Transverse colon (tissue), 4 donors: ENCODE results near the gene MDFIC. TPM values are rescaled to one million over a fixed set of nuclear protein-coding genes. Genes with fewer than 3 reads are reported as not detected.
"Not testable (repeated sequence)": the region's sequence is repeated elsewhere in the genome, so short reads cannot be mapped to it uniquely, and the experiment has no call there.

ENCODE experiments used
- DNase-seq: peaks from one replicate; pipeline ENCODE4 v3.0.0-alpha.2; 2019
- H3K27ac ChIP-seq, 4 donors: fragments of 200-600 bp; sonication (generic); 2 replicates each; pipeline ENCODE4 v1.5.1; 2016 to 2018; ENCODE audit warnings: inconsistent platforms in 4 of 4
- H3K27me3 ChIP-seq: fragments of 200-600 bp; sonication (generic); 2 replicates; pipeline ENCODE4 v1.5.1; 2017; ENCODE audit warnings: inconsistent platforms
- H3K36me3 ChIP-seq, 4 donors: fragments of 200-600 bp; sonication (generic); 2 replicates each; pipeline ENCODE4 v1.5.1; 2017 to 2019; ENCODE audit warnings: inconsistent platforms in 4 of 4
- H3K4me1 ChIP-seq, 4 donors: fragments of 200-600 bp; sonication (generic); 2 replicates each; pipeline ENCODE4 v1.5.1; 2017 to 2020; ENCODE audit warnings: inconsistent platforms in 4 of 4
- H3K4me3 ChIP-seq, 4 donors: fragments of 200-600 bp; sonication (generic); 1 replicate in 1 of 4; 2 replicates in 3 of 4; pipeline versions ENCODE4 v1.5.1 to v1.6.1; 2017 to 2019; ENCODE audit warnings: inconsistent platforms in 4 of 4
- H3K9me3 ChIP-seq, 2 donors: fragments of 200-600 bp; sonication (generic); 2 replicates each; pipeline ENCODE4 v1.5.1; 2017 to 2019; ENCODE audit warnings: inconsistent platforms in 2 of 2
- CTCF ChIP-seq, 5 experiments: fragments of 200-600 bp in 3 of 5; fragments of 450-650 bp in 2 of 5; sonication (generic) in 3 of 5; IDR thresholded peaks; 1 replicate in 2 of 5; 2 replicates in 3 of 5; pipeline ENCODE4 v1.5.1; 2016 to 2017; ENCODE audit warnings: antibody characterized with exemption in 5 of 5, inconsistent platforms in 3 of 5, mild to moderate bottlenecking in 2 of 5, moderate library complexity in 1 of 5
- EP300 ChIP-seq: sonication (generic); formaldehyde crosslinking; IDR thresholded peaks from one replicate; pipeline ENCODE4 v1.6.1; 2017; ENCODE audit warnings: antibody characterized with exemption, low read depth
- POLR2A ChIP-seq: fragments of 450-650 bp; IDR thresholded peaks from one replicate; pipeline ENCODE4 v1.6.1; 2016; ENCODE audit warnings: antibody characterized with exemption, mild to moderate bottlenecking, moderate library complexity
- POLR2AphosphoS5 ChIP-seq, 3 donors: sonication (generic); formaldehyde crosslinking; IDR thresholded peaks; one replicate each; pipeline ENCODE4 v1.6.1; 2016; ENCODE audit warnings: antibody characterized with exemption in 3 of 3
- WGBS, 2 donors: methylation state at CpG; one replicate each; pipeline ENCODE4 v1.1.5; 2018; ENCODE audit warnings: low coverage in 1 of 2; 5-methylcytosine and 5-hydroxymethylcytosine counted together
- in situ Hi-C, 4 donors: fragments of 200-750 bp; cut with MboI; loops; one replicate each; pipeline versions ENCODE4 v1.15.0 to v1.15.1; 2017; ENCODE audit warnings: low sequenced_read_pairs in 3 of 4, low pct_ligation_motif_present in 1 of 4, low pct_unique_long_range_greater_than_20kb in 1 of 4
- intact Hi-C: fragments of 100-400 bp; cut with DNase I; formaldehyde crosslinking; loops from one replicate; pipeline ENCODE4 v1.15.1; 2023; ENCODE audit warnings: low total_unique reads
- total RNA-seq, 4 donors: library from RNA; depleted of rRNA; stranded (reverse); fragments of >200 nt; gene quantifications; one replicate each; pipeline ENCODE4 v1.1.0, GENCODE V29; 2016

The MDFIC gene
- total RNA-seq, 4 donors from 2014 or later = 4.5 to 14.8 (median 9.6) TPM

GRCh38 chr7:114885836-114886235, 36.1 kb upstream of the MDFIC start:
- Histone ChIP-seq H3K4me3 (no peak overlapping the region), H3K36me3 (no peaks in the 10 kb centered on the region), H3K27ac (no peak overlapping the region), H3K9me3 (no peaks in the 10 kb centered on the region), H3K27me3 (no peaks in the 10 kb centered on the region), H3K4me1 (peaks cover 0 to 7% (median 0%) of the 10 kb centered on the region in 4 donors)
- TF ChIP-seq POLR2AphosphoS5 (IDR thresholded peaks at IDR 0.05) (no peak), EP300 (no peak), POLR2A (no peak), CTCF (IDR thresholded peaks at IDR 0.05) (no peak)
- intact Hi-C loops (no loop called here), in situ Hi-C loops (no loop called here)
- no peak for DNase-seq

- Histone ChIP-seq H3K9me3 (no peaks in the 10 kb centered on the region), H3K4me3 (no peak overlapping the region), H3K36me3 (no peaks in the 10 kb centered on the region), H3K27me3 (no peaks in the 10 kb centered on the region), H3K4me1 (peaks cover 0 to 7% (median 0%) of the 10 kb centered on the region in 4 donors), H3K27ac (no peak overlapping the region)
- in situ Hi-C loops = no loop called here
- TF ChIP-seq CTCF (IDR thresholded peaks at IDR 0.05) (no peak), POLR2AphosphoS5 (IDR thresholded peaks at IDR 0.05) (no peak), EP300 (no peak), POLR2A (no peak)
- intact Hi-C loops = no loop called here
- no peak for DNase-seq
- WGBS, 2 donors = 87 to 88% methylated on average over 2 of the region's 2 CpGs
Measured at GRCh38 chr7:114886241-114886640, 35.7 kb upstream of the MDFIC start.

GRCh38 chr7:114889116-114889515, 32.8 kb upstream of the MDFIC start:
- intact Hi-C loops, H3K27me3 ChIP-seq, DNase-seq, H3K4me1 ChIP-seq, H3K27ac ChIP-seq, H3K4me3 ChIP-seq, in situ Hi-C loops, H3K9me3 ChIP-seq, H3K36me3 ChIP-seq: not testable (repeated sequence)
- 90 to 91% methylated on average over 2 to 3 of the region's 3 CpGs for WGBS, 2 donors

GRCh38 chr7:114889646-114890285, 32.1 kb upstream of the MDFIC start:
- Histone ChIP-seq H3K36me3 (no peaks in the 10 kb centered on the region), H3K4me1 (peaks cover 0 to 7% (median 0%) of the 10 kb centered on the region in 4 donors), H3K9me3 (no peaks in the 10 kb centered on the region), H3K27me3 (no peaks in the 10 kb centered on the region), H3K27ac (no peak overlapping the region), H3K4me3 (no peak overlapping the region)
- no peak for TF ChIP-seq CTCF (IDR thresholded peaks at IDR 0.05)
- TF ChIP-seq POLR2AphosphoS5 (IDR thresholded peaks at IDR 0.05) = peak; percentile 63 to 77 (median 73)
- intact Hi-C loops (loop anchor here (2.0 kb wide), 1 partner anchor 23 kb away; no protein-coding TSS in a partner anchor), in situ Hi-C loops (no loop called here)
- 60 to 61% methylated on average over 3 of the region's 3 CpGs for WGBS, 2 donors
- no peak for DNase-seq

GRCh38 chr7:114890561-114890960, 31.3 kb upstream of the MDFIC start:
- H3K27me3 ChIP-seq = no peaks in the 10 kb centered on the region
- in situ Hi-C loops = no loop called here
- WGBS, 2 donors = 89 to 94% methylated on average over 4 of the region's 4 CpGs
- H3K27ac ChIP-seq = no peak overlapping the region
- H3K4me3 ChIP-seq = no peak overlapping the region
- intact Hi-C loops = loop anchor here (2.0 kb wide), 1 partner anchor 24 kb away; no protein-coding TSS in a partner anchor
- H3K36me3 ChIP-seq = no peaks in the 10 kb centered on the region
- no peak for DNase-seq
- no peaks in the 10 kb centered on the region for H3K9me3 ChIP-seq
- peaks cover 0 to 7% (median 0%) of the 10 kb centered on the region in 4 donors for H3K4me1 ChIP-seq
- no peak for TF ChIP-seq EP300
